BE2C (cell line): Measurements from ENCODE around the gene TEX264. TPM values are rescaled to one million over a fixed set of nuclear protein-coding genes. Genes with fewer than 3 reads are reported as not detected.

Experiments
- DNase-seq: peaks from one replicate; pipeline ENCODE4 v3.0.0-alpha.2; 2020
- H3K27me3 ChIP-seq: fragments of 250-450 bp; sonication (Bioruptor Pico); 2 replicates; pipeline ENCODE4 v1.5.1; 2020; ENCODE audit warnings: mild to moderate bottlenecking
- H3K36me3 ChIP-seq: fragments of 250-450 bp; sonication (Bioruptor Pico); 2 replicates; pipeline ENCODE4 v1.5.1; 2020; ENCODE audit warnings: mild to moderate bottlenecking
- H3K4me1 ChIP-seq: fragments of 250-450 bp; sonication (Bioruptor Pico); 2 replicates; pipeline ENCODE4 v1.5.1; 2020
- H3K4me3 ChIP-seq: 2 replicates; pipeline ENCODE4 v1.5.1; 2011; ENCODE audit warnings: low read depth, low read length
- H3K9me3 ChIP-seq: fragments of 250-450 bp; sonication (Bioruptor Pico); 2 replicates; pipeline ENCODE4 v1.5.1; 2020
- polyA plus RNA-seq: library from polyadenylated mRNA; unstranded; fragments of >200 nt; gene quantifications from one replicate; pipeline ENCODE4 v1.2.1, GENCODE V29; 2012; ENCODE audit warnings: low read depth, missing spikeins; ENCODE audit not compliant: insufficient read length, insufficient read depth
- TF ChIP-seq, protein P1 (sequence below): IDR thresholded peaks from 2 replicates; pipeline ENCODE4 v1.5.1; 2012; ENCODE audit warnings: mild to moderate bottlenecking, low read depth, low read length

The TEX264 gene, protein sequence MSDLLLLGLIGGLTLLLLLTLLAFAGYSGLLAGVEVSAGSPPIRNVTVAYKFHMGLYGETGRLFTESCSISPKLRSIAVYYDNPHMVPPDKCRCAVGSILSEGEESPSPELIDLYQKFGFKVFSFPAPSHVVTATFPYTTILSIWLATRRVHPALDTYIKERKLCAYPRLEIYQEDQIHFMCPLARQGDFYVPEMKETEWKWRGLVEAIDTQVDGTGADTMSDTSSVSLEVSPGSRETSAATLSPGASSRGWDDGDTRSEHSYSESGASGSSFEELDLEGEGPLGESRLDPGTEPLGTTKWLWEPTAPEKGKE
- polyA plus RNA-seq: 51.9 TPM

GRCh38 chr3:51670823-51671733, at the start of gene TEX264:
TSS of gene TEX264 (plus strand) at chr3:51671252. CDS start at chr3:51674305, 3,053 bp downstream.
- peak within 1 kb of the TSS; percentile 72 for H3K4me3 ChIP-seq
- TF ChIP-seq, protein P1, sequence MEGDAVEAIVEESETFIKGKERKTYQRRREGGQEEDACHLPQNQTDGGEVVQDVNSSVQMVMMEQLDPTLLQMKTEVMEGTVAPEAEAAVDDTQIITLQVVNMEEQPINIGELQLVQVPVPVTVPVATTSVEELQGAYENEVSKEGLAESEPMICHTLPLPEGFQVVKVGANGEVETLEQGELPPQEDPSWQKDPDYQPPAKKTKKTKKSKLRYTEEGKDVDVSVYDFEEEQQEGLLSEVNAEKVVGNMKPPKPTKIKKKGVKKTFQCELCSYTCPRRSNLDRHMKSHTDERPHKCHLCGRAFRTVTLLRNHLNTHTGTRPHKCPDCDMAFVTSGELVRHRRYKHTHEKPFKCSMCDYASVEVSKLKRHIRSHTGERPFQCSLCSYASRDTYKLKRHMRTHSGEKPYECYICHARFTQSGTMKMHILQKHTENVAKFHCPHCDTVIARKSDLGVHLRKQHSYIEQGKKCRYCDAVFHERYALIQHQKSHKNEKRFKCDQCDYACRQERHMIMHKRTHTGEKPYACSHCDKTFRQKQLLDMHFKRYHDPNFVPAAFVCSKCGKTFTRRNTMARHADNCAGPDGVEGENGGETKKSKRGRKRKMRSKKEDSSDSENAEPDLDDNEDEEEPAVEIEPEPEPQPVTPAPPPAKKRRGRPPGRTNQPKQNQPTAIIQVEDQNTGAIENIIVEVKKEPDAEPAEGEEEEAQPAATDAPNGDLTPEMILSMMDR: no peak
- H3K36me3 ChIP-seq: no peaks in the 10 kb centered on the region
- H3K9me3 ChIP-seq: no peaks in the 10 kb centered on the region
- H3K27me3 ChIP-seq: no peaks in the 10 kb centered on the region
- peak; percentile 80 for DNase-seq
- no peaks in the 10 kb centered on the region for H3K4me1 ChIP-seq

- no peak for DNase-seq
- Histone ChIP-seq H3K36me3 (no peaks in the 10 kb centered on the region), H3K27me3 (no peaks in the 10 kb centered on the region), H3K4me3 (no peak overlapping the region), H3K9me3 (no peaks in the 10 kb centered on the region), H3K4me1 (no peaks in the 10 kb centered on the region)
- TF ChIP-seq, protein P1: no peak
These were observed 48.6 kb upstream of the TEX264 start for GRCh38 chr3:51622413-51622812.

DNA sequence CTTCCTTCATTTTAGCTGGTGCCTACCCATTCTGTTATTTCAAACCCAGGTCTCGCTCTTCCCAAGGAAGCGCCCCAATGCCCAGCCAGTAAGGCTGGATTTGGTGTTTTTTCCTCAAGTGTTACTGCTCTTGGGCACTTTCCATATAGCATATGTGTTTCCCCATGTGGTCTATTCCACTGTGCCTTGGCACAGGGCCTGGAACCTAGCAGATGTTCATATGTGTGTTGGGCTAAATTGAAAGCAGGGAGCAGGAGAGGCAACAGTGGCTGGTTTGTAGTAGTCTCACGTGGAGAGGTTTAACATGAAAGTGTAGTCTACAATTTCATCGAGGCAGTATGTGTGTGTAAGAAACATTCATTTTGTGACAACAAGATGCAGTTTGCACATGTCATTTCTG, 48.2 kb upstream of the TEX264 start:
- TF ChIP-seq, protein P1: no peak
- H3K4me1 ChIP-seq: no peaks in the 10 kb centered on the region
- H3K27me3 ChIP-seq: no peaks in the 10 kb centered on the region
- no peaks in the 10 kb centered on the region for H3K36me3 ChIP-seq
- peak; percentile 8 for DNase-seq
- H3K9me3 ChIP-seq: no peaks in the 10 kb centered on the region
- H3K4me3 ChIP-seq: no peak overlapping the region

DNA sequence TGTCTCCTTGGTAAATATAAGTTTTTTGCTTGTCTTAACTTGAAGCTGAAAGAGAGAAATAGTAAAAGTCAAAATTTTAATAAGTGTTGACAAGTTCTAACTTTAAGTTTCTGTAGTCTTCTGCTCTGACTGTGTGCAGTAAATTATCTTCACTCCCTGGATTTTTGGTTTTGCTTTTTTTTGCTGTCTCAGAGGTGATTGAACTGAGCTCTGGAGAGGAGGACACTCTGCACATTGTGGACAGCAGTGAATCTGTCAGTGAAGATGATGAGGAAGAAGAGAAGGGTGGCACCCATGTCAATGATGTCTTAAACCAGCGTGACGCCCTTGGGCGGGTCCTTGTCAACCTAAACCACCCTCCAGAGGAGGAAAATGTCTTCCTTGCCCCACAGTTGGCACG, 40.5 kb upstream of the TEX264 start:
- Histone ChIP-seq H3K9me3 (no peaks in the 10 kb centered on the region), H3K36me3 (peaks cover 4% of the 10 kb centered on the region; the same call in 1 of the 2 replicates), H3K4me1 (no peaks in the 10 kb centered on the region)

GRCh38 chr3:51637144-51637940, 33.7 kb upstream of the TEX264 start:
- Histone ChIP-seq H3K36me3 (peaks cover 6% of the 10 kb centered on the region; the same call in 1 of the 2 replicates), H3K9me3 (no peaks in the 10 kb centered on the region), H3K4me3 (no peak overlapping the region), H3K4me1 (no peaks in the 10 kb centered on the region), H3K27me3 (no peaks in the 10 kb centered on the region)
- DNase-seq: no peak
- TF ChIP-seq, protein P1: no peak

More for the DNA sequence above, 40.5 kb upstream of the TEX264 start:
- H3K27me3 ChIP-seq: no peaks in the 10 kb centered on the region
- H3K4me3 ChIP-seq: no peak overlapping the region
- DNase-seq: no peak
- TF ChIP-seq, protein P1: no peak
